ENCODE data around the gene RAB40A. TPM values are rescaled to one million over a fixed set of nuclear protein-coding genes. Genes with fewer than 3 reads are reported as not detected.

RAB40A gene
- total RNA-seq, 2 donors from 2014 or later: 0.51 to 0.66 TPM

DNA sequence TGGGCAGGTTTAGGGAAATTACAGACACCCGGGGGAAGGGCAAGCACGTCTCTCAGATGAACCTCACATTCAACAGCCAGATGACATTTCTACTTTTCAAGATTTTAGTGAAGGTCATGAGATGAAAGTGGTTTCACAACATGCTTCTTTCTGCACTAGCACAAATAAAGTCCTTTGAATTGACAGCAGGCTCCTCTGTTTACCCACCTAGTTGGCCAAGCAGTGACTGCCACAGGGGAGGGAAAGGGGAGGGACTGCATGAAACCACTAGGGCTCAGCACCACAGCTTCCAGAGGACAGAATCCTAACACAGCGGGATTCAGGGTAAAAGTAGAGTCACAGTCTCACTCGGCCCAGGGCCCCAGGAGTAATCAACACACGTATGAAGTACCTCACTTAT lies 6.2 kb downstream of the RAB40A start:
- H3K27ac Mint-ChIP-seq: no peak overlapping the region
- Histone ChIP-seq H3K9ac (ENCODE audit: extremely low read depth, low read length, poor library complexity, severe bottlenecking) (no peak overlapping the region), H3K4me1 (ENCODE audit: control insufficient read depth, insufficient read depth, low read length) (no peaks in the 10 kb centered on the region), H3K36me3 (ENCODE audit: control insufficient read depth, insufficient read depth, low read length) (no peaks in the 10 kb centered on the region), H3K27me3 (ENCODE audit: control insufficient read depth, insufficient read depth, low read length, poor library complexity, severe bottlenecking) (no peaks in the 10 kb centered on the region), H3K4me3 (ENCODE audit: low read length) (no peak overlapping the region), H3K27ac (ENCODE audit: low read depth, low read length) (no peak overlapping the region), H3K9me3 (ENCODE audit: control insufficient read depth, low read length) (no peaks in the 10 kb centered on the region)
- TF ChIP-seq, protein P1, sequence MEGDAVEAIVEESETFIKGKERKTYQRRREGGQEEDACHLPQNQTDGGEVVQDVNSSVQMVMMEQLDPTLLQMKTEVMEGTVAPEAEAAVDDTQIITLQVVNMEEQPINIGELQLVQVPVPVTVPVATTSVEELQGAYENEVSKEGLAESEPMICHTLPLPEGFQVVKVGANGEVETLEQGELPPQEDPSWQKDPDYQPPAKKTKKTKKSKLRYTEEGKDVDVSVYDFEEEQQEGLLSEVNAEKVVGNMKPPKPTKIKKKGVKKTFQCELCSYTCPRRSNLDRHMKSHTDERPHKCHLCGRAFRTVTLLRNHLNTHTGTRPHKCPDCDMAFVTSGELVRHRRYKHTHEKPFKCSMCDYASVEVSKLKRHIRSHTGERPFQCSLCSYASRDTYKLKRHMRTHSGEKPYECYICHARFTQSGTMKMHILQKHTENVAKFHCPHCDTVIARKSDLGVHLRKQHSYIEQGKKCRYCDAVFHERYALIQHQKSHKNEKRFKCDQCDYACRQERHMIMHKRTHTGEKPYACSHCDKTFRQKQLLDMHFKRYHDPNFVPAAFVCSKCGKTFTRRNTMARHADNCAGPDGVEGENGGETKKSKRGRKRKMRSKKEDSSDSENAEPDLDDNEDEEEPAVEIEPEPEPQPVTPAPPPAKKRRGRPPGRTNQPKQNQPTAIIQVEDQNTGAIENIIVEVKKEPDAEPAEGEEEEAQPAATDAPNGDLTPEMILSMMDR (conservative IDR thresholded peaks at IDR 0.05): no peak
- H3K4me3 Mint-ChIP-seq: no peak overlapping the region
- peaks cover 9% of the 10 kb centered on the region for H3K4me1 Mint-ChIP-seq
- peaks cover 31% of the 10 kb centered on the region for H3K27me3 Mint-ChIP-seq (ENCODE audit: insufficient read depth)
- DNase-seq: peak; percentile 72
- H3K36me3 Mint-ChIP-seq (ENCODE audit: low read depth): no peaks in the 10 kb centered on the region
- peaks cover 2% of the 10 kb centered on the region for H3K9me3 Mint-ChIP-seq
- WGBS, 2 experiments (ENCODE audit: insufficient coverage in 1 of 2, insufficient read length in 1 of 2): 61% methylated on average over 5 of the region's 5 CpGs; no CpG with 5 or more reads in 1 of the 2 experiments

DNA sequence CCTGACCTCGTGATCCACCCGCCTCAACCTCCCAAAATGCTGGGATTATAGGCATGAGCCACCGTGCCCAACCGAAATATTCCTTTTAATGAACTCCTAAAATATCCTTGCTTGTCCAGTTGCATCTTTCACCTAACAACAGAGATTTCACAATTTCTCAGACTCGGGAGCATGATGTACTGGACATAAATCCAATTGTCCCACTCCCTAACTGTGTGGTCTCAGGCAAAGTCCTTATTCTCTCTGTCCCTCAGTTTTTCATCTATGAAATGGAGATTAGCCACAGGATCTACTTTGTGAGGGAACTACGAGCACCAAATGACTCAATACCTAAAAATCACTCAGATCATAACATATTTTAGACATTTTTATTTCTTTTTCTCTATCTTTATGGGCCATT lies 9.3 kb downstream of the RAB40A start:
- H3K27ac ChIP-seq (ENCODE audit: low read depth, low read length): no peak overlapping the region
- no peaks in the 10 kb centered on the region for H3K4me1 ChIP-seq (ENCODE audit: control insufficient read depth, insufficient read depth, low read length)
- no peaks in the 10 kb centered on the region for H3K9me3 ChIP-seq (ENCODE audit: control insufficient read depth, low read length)
- H3K9me3 Mint-ChIP-seq: peaks cover 2% of the 10 kb centered on the region
- H3K27me3 Mint-ChIP-seq (ENCODE audit: insufficient read depth): peaks cover 26% of the 10 kb centered on the region
- H3K4me1 Mint-ChIP-seq: peaks cover 9% of the 10 kb centered on the region
- 92 to 100% methylated on average over 1 to 6 of the region's 6 CpGs for WGBS, 2 experiments (ENCODE audit: insufficient coverage in 1 of 2, insufficient read length in 1 of 2)
- no peak overlapping the region for H3K4me3 ChIP-seq (ENCODE audit: low read length)
- no peak overlapping the region for H3K4me3 Mint-ChIP-seq
- TF ChIP-seq, protein P1 (conservative IDR thresholded peaks at IDR 0.05): no peak
- no peaks in the 10 kb centered on the region for H3K36me3 ChIP-seq (ENCODE audit: control insufficient read depth, insufficient read depth, low read length)
- no peaks in the 10 kb centered on the region for H3K36me3 Mint-ChIP-seq (ENCODE audit: low read depth)
- H3K27me3 ChIP-seq (ENCODE audit: control insufficient read depth, insufficient read depth, low read length, poor library complexity, severe bottlenecking): no peaks in the 10 kb centered on the region
- no peak overlapping the region for H3K27ac Mint-ChIP-seq
- DNase-seq: no peak
- no peak overlapping the region for H3K9ac ChIP-seq (ENCODE audit: extremely low read depth, low read length, poor library complexity, severe bottlenecking)

DNA sequence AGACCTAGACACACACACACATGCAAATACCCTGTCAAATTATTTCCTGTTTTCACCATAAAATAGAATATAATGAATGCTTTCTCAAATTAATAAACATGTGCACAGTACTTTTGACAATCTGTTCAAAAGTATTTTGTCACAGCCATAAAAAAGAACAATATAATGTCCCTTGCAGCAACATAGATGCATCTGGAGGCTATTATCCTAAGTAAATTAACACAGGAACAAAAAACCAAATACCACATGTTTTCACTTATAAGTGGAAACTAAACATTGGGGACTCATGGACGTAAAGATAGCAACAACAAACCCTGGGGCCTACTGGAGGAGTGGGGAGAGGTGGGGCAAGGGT lies 15.5 kb downstream of the RAB40A start:
- no CpG with 5 or more reads among the region's 1 CpG for WGBS, 2 experiments (ENCODE audit: insufficient coverage in 1 of 2, insufficient read length in 1 of 2)
- Mint-ChIP-seq H3K4me3 (no peak overlapping the region), H3K9me3 (peaks cover 2% of the 10 kb centered on the region), H3K4me1 (peaks cover 4% of the 10 kb centered on the region), H3K36me3 (ENCODE audit: low read depth) (peaks cover 7% of the 10 kb centered on the region), H3K27ac (no peak overlapping the region), H3K27me3 (ENCODE audit: insufficient read depth) (peaks cover 20% of the 10 kb centered on the region)
- Histone ChIP-seq H3K4me3 (ENCODE audit: low read length) (no peak overlapping the region), H3K4me1 (ENCODE audit: control insufficient read depth, insufficient read depth, low read length) (no peaks in the 10 kb centered on the region), H3K9ac (ENCODE audit: extremely low read depth, low read length, poor library complexity, severe bottlenecking) (no peak overlapping the region), H3K9me3 (ENCODE audit: control insufficient read depth, low read length) (no peaks in the 10 kb centered on the region), H3K36me3 (ENCODE audit: control insufficient read depth, insufficient read depth, low read length) (no peaks in the 10 kb centered on the region), H3K27me3 (ENCODE audit: control insufficient read depth, insufficient read depth, low read length, poor library complexity, severe bottlenecking) (no peaks in the 10 kb centered on the region), H3K27ac (ENCODE audit: low read depth, low read length) (no peak overlapping the region)
- TF ChIP-seq, protein P1 (conservative IDR thresholded peaks at IDR 0.05): no peak
- no peak for DNase-seq

Data from endodermal cell (in vitro differentiated cells).